NK-92 (cell line): ENCODE results near the gene ZNF609.

Source experiments
- DNase-seq: peaks from one replicate; lab custom pipeline; 2025; ENCODE audit not compliant: unreplicated experiment; lab: John Stamatoyannopoulos, UW

Gene ZNF609

DNA sequence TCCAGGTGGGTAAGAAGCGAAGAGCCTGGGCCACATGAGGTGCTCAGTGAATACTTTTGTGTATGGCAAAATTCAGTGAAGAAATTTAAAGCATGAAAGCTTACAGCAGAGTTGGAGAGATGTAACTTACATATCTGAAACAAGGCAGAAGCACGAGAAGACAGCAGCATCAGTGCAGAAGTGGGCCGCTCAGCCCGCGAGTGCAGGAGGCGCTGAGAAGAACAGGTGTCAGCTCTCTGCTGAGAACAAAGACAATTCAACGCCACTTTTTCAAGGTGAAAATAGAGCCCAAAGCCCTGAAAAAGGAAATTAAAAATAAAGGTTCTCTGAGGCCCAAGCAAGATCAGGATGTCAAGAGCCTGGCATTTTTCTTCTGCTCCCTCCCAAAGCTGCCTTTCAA is 256.8 kb downstream of the ZNF609 start:
- no peak for DNase-seq

- DNase-seq = no peak
These were observed 257.5 kb downstream of the ZNF609 start for GRCh38 chr15:64717735-64718495.

GRCh38 chr15:64720188-64720587 is 259.8 kb downstream of the ZNF609 start:
- DNase-seq = no peak

DNA sequence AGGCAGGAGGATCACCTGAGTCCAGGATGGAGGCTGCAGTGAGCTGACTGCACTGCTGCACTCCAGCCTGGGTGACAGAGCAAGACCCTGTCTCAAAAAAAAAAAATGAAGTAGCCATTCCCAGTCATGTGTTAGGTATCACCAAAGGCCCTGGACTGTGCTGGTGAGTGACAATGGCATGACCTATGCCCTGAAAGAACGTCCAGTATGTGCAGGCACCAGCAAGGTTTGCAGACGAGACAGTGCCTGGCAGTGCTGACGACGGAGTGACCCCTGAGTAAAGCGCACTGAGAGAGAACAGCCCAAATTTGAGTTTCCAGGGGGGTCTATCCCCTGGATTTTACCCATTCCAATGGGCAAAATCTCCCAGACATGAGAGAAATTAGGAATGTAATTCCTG is 269.8 kb downstream of the ZNF609 start:
- DNase-seq = no peak

- no peak for DNase-seq
These were observed 270.8 kb downstream of the ZNF609 start for GRCh38 chr15:64731012-64731804.

- DNase-seq = no peak
These were observed 271.4 kb downstream of the ZNF609 start for GRCh38 chr15:64731805-64732151.

DNA sequence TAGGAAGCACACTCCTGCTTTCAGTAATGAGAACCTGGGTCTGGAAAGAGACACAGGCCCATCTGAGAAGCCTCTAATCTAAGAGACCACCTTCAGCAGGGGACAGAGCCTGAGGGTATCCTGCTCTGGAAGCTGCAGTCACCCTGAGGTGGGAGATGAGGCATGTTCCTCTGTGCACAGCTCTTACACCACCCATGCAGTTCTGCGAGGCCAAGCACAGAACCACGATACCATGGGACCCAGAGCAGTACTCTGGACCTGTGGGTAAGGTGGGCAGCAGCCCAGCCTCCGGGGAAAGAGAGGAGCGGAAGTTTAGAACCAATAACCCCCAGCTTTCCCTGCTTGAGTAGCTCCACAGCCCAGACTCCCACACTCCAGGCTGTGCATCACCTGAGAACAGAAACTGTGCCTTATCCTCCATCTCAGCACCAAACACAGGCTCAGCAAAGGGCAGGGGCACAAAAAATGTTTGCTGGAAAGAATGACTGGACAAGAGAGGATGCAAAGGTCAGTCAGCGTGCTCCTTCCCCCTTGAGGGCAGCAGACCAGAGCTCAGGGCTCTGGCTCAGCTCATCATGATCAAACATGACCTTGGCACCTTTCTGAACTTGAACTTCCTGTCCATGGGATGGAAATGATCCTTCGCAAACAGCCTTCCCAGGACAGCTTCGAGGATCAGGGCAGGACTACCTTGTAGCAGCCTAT is 271.9 kb downstream of the ZNF609 start:
- no peak for DNase-seq
